Muscle of arm (tissue), 12 donors: ENCODE measurements around the gene BNIP5. TPM values are rescaled to one million over a fixed set of nuclear protein-coding genes. Genes with fewer than 3 reads are reported as not detected.
"Not testable (repeated sequence)": the region's sequence is repeated elsewhere in the genome, so short reads cannot be mapped to it uniquely, and the experiment has no call there.

Experiments used
- DNase-seq: peaks from one replicate; pipeline ENCODE4 v3.0.0-alpha.2; 2013
- polyA plus RNA-seq, 12 donors: library from polyadenylated mRNA; unstranded; fragments of 120-200 nt; gene quantifications; one replicate each; pipeline ENCODE4 v1.2.1, GENCODE V29; 2013; ENCODE audit not compliant: insufficient read length in 12 of 12

The BNIP5 gene
- polyA plus RNA-seq, 12 donors, result 0.05 to 0.17 (median 0.09) TPM; not detected in 2

DNA sequence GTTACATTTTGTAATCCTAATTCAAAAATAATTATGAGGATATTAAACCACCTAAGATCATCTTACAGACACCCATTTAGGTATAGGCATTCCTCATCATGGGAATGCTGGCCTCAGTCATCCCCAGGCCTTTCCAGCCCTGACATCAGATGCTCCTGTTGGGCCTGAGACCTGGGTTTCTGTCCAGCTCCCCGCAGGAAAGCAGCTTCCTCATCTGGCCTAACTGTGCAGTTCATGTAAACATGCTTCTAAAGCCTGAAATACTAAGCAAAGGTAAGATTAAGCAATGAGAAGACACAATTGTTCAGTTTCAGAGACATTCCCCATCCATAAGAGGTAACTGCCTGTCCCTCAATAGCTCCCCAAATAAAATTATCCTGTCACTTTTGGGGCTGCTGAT lies 31.7 kb upstream of the BNIP5 start:
- DNase-seq, result no peak

DNA sequence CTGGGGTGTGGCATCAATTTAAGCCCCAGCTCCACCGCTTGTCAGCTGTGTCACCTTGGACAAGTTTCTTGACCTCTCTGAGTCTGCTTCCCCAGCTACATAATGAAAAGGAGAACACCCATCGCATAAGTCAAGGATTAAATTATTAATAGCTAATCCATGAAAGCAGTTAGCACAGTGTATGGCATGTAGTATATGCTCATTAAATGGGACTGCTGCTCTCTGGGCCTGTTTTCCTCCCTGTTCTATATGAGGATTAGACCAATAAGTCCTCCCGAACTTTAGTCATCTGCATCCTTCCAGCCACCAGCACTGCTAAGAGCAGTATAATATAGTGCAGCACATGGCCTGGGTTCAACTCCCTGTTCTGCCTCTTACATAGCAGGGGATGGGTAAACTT lies 31.1 kb upstream of the BNIP5 start:
- no peak for DNase-seq

DNA sequence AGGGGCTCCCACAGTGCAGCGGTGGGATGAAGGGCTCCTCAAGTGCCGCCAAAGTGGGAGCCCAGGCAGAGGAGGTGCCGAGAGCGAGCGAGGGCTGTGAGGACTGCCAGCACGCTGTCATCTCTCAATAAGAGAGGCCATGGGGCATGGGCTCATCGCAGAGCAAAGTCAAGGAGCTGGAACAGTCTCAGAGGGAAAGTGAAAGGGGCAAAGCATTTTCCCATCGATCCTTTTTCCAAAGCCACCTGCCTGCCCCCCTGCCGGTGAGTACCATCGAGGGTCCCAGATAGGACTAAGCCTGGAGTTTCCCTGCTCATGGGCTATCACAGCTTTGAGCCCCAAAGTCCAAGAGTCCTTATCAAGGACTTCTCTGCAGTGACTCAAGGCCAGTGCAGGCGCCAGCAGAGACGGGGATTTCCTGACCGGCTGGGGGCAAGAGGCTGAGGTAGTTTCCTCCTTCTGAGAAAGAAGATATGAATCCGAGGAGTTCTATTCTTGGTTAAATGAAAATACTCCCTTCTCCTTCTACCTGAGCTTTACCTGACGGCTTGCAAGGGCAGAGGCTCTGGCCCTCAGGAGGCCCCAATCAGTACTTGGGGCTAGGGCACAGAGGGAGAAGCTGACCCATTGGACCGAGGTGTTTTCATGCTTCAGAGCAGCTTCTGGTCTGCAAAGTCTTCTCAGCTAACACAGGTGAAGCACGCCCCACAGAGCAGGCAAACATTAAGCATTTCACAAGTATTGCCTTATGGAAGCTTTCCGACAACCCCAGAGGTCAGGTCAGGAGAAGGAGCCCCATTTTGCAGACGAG lies 28.2 kb upstream of the BNIP5 start:
- no peak for DNase-seq

DNA sequence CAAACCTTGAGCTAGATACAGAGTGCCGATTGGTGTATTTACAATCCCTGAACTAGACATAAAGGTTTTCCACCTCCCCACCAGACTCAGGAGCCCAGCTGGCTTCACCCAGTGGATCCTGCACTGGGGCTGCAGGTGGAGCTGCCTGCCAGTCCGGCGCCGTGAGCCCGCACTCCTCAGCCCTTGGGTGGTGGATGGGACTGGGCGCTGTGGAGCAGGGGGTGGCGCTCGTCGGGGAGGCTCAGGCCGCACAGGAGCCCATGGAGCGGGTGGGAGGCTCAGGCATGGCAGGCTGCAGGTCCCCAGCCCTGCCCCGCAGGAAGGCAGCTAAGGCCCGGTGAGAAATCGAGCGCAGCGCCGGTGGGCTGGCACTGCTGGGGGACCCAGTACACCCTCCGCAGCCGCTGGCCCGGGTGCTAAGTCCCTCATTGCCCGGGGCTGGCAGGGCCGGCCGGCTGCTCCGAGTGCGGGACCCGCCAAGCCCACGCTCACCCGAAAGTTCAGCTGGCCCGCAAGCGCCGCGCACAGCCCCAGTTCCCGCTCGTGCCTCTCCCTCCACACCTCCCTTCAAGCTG lies 27.5 kb upstream of the BNIP5 start:
- DNase-seq, result not testable (repeated sequence)

DNA sequence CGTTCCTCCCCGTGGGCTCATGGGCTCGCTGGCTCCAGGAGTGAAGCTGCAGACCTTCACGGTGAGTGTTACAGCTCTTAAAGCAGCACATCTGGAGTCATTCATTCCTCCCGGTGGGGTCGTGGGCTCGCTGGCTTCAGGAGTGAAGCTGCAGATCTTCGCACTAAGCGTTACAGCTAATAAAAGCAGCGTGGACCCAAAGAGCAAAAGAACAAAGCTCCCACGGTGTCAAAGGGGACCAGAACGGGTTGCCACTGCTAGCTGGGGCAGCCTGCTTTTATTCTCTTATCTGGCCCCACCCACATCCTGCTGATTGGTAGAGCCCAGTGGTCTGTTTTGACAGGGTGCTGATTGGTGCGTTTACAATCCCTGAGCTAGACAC lies 26.7 kb upstream of the BNIP5 start:
- not testable (repeated sequence) for DNase-seq

DNA sequence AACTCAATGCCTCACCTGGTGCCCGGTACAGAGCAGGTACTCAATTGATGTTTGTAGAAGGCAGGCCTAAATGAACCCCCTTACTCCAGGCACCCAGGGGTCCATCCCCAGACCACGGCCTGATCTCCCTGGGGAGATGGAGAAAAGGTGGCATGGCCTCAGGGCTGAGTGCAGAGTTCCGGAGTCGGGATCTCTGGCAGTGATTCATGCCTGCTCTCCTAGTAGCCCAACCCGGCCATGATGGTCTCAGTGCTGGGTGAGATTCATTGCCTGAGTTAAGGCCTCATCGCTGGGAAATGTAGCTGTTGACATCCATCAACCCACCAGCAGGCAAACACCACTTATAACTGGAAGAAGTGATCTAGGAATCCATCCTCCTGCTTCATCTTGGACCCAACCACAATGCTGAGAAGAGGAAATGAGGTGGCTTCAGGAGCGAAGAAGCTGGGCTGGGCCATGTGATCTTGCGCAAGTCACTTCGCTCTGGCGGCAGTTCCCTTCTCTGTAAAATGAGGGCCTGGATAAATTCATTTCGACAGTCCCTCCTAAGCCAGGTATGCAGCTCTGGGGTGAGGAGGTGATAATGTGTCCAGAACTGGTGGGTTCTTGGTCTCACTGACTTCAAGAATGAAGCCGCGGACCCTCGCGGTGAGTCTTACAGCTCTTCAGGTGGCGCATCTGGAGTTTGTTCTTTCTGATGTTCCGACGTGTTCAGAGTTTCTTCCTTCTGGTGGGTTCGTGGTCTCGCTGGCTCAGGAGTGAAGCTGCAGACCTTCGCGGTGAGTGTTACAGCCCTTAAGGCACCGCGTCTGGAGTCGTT lies 26.1 kb upstream of the BNIP5 start:
- DNase-seq, result no peak

DNA sequence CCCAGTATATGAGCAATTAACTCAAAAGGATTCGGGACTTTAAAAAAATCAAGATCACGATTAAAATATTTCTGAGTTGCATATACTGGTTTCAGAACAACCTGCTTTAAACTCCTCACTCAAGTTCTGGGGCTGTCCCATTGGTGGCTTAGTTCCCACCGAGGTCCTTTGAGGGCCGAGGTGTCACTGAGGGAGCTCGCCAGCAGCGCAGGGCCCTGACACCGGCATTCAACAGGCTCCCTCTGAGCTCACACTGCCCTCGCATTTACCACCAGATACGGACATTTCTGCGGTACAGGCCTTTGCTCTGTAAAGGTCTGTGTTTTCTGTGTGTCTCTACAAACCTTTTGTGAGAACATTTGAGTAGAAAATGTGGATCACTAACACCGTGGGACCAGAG lies 24.4 kb upstream of the BNIP5 start:
- DNase-seq, result no peak

DNA sequence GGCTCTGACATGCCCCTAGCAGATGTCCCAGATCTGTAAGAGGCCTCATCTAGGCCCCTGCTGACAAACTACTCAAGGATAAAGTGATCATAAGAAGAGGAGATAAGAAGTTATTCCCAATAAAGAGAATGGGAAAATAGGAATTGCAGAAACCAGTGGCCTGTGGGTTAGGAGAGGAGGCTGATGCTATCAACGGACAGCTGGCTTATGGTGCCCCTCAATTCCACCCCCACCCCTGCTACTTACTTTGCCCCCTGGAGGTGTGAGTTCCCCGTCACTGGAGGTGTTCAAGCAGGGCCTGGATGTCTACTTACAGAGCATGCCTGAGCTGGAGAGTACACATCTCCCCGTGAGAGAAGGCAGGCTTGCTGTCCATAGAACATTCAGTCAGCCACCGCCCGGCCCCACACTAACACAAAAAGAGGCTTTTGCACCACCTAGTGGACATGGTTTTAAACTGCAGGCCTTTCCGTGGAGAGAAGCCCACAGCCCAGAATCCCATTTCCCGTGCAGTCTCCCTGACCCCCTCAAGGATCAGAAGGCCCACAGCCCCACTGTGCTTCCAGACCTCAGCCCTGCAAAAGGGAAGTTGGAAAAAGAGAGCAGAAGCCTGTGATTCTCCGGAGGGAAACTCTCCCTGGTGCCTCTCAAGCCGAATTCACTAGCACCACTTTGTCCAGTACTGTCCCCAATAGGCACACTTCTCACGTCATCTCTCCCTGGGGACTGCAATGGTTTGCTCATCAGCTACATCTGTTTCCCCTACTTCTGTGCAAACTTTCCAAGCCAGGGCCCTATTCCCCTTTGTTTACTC lies 23.8 kb upstream of the BNIP5 start:
- DNase-seq, result peak; percentile 85

DNA sequence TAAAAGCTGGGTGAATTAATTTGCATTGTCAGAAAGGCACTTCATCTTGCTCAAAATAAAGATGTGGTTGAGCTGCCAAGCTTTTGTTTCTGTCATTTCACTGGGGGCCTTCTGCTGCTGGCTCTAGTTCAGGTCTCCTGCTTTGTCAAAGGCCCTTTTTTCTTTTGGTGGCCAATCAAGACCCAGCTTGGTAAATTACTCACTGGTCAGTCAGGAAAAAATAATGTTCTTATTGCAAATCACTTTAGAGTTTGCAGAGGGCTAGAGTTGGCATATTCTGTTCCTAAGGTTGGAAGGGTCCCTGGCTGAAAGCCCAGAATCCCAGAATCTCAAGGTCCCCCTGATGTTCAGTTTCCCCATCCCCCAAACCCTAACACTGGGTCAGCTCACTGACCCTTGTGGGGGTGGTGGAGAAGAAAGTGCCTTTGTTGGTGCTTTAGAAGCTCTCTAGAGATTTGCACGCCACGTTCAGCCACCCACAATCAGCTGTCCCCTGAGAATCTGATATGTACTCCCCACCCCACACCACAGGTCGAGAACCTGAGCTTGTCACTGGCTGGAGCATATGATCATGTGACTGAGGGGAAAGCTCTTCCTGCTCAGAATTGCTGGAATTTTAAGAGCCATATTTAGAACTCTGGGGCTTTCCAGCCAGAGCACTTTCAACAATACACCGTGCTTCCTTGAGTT lies 21.7 kb upstream of the BNIP5 start:
- no peak for DNase-seq

DNA sequence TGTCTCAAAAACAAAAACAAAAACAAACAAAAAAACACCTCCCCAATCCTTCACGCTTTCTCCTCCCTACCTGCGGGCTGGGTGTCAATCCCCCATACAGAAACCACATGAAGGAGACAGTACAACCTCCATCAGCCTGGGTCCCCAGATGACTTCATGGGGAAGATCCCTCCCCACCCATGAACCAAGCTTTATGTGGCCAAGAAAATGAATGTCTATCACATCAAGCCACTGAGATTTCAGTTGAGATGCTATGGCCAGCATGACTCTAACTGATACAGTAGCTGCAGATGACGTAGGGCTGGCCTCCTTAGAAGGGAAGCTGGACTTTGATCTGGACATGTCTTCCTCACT lies 21.2 kb upstream of the BNIP5 start:
- DNase-seq, result no peak

DNA sequence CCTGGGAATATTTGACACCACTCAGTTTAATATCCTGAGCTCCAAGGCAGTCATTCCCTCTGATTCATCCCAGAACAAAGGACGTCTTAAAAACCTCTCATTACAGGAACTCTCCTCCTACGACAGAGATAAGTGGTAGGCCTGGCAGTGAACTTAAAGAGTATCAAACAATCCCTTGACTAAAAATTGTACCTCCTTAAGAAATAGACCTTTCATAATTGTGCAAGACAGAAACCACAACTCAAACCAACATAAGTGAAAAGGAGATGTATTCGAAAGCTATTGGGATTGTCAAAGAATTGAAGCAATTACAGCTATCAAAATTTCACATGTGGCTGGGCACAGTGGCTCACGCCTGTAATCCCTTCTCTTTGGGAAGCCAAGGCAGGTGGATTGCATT lies 19.1 kb upstream of the BNIP5 start:
- no peak for DNase-seq

DNA sequence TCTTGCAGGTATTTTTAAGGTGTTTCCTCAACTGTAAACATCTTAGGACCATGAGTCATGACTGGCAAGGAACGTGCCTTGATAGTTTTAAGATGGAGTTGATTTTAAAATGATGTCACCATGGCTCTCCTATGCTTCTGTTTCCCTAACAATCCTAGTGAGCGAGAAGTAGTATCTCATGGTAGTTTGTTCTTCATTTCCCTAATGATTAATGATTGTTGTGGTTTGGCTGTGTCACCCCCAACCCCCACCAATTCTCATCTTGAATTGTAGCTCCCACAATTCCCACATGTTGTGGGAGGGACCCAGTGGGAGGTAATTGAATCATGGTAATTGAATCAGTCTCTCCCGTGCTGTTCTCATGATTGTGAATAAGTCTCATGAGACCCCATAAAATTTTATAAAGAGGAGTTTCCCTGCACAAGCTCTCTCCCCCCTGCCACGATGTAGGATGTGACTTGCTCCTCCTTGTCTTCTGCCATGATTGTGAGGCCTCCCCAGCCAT lies 16.8 kb upstream of the BNIP5 start:
- no peak for DNase-seq

DNA sequence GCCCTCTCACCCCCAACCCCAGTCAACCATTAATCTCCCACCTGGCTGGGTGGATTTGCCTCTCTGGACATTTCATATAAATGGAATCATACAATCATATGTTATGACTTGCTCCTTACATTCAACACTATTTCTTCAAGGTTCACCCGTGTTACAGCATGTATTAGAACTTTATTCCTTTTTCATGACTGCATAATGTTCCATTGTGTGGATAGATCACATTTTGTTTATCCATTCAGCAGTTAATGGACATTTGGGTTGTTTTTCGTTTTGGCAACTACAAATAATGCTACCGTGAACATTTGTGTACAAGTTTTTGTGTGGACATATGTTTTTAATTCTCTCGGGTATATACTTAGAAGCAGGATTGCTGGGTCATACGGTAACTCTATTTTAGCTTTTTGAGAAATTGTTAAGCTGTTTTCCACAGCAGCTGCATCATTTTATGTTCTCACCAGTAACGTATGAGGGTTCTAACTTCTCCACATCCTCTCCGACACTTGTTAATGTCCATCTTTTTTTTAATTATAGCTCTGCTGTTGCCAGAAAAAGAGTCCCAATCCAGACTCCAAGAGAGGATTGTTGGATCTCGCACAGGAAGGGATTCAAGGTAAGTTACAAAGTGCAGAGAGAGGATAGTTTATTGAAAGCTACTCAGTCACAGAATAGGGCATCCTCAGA lies 15.9 kb upstream of the BNIP5 start:
- DNase-seq, result no peak

DNA sequence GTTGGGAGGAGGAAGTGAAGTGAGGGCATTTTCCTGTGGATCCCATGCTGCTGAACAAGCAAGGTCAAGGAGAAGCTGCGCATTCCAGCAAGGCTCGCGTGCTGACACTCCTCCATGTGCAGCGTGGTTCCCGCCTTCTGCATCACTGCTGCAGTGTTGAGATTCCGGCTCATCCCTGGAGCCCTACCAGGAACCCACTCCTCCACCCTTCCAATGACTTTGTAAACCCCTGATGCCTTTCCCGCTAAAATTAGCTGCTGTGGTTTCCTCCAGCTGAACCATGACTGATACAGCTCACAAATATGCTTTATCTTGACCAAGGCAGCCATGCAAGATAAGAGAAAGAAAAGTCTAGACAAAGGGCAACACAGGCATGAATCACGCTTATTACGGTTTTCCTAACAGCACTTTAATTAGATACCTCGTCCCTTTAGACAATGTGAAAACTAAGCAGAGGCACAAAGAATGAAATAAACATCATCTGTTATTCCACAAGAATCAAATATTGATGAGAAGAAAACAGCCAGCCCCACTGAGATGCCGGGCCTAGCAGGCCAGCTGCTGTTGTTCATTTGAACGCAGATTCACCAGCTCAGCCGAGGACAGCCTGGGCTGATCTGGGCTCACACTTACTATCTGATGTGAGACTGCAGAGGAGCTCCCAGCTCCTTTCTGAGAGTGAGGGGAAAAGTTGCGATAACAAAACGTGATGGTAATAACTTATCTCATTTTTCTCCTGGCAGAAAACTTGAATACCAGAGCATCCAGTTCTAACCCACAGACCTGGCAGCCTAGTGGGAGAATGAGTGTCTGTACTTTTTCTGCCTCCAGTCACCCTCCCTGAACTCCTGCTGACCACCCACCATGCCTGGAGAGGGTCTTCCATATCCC lies 14.2 kb upstream of the BNIP5 start:
- DNase-seq, result no peak

DNA sequence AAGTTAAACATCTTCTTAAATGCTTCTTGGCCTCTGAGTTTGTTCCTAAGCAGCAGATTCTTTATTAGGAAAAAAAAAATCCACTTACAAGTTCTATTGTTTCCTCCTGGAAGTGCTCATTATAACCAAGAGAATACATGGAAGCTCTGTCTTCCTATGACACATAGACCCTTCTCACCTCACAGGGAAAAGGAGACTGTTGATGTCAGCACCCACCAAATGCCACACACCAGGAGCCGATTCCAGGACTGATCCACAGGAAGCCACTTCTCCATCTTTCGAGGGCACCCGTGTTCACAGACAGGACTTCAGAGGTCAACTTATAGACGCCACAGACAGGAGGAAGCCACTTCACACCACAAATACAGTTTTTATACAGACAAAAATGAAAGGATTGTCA lies 13.4 kb upstream of the BNIP5 start:
- no peak for DNase-seq

DNA sequence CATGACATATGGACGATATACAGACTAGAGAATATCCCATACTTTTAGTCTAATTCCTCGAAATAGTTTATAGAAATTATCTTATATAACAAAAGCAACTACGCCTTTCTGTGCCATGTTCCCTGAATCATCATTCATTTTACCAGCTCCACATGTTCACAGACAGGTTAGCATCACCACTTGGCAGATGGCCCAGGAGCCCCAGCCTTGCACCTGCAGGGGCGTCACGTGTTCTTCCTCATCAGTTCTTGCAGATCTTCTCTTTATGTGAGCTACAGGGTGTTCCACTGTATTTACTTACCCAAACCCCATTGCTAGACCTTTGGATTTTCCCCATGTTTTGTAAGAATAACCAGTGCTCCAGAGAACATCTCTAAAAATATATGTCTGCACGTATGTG lies 12.6 kb upstream of the BNIP5 start:
- no peak for DNase-seq

DNA sequence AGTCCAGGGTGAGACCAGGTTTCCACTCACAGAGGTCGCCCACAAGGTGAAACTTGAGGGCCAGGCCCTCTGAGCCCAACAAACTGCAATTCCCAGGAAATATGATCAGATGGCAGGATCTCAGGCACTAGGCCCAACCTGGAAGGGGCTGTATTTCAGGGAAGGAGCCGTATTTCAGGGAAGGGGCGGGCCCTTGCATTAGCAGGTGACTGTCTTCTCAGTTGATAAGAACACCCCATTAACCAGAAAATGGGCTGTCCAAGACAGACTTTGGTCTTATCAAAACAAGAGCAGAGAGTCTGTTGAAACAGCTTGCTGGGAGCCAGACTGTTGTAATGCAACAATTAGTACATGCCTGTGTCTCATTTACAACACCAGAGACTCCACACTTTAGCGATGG lies 10.9 kb upstream of the BNIP5 start:
- no peak for DNase-seq

DNA sequence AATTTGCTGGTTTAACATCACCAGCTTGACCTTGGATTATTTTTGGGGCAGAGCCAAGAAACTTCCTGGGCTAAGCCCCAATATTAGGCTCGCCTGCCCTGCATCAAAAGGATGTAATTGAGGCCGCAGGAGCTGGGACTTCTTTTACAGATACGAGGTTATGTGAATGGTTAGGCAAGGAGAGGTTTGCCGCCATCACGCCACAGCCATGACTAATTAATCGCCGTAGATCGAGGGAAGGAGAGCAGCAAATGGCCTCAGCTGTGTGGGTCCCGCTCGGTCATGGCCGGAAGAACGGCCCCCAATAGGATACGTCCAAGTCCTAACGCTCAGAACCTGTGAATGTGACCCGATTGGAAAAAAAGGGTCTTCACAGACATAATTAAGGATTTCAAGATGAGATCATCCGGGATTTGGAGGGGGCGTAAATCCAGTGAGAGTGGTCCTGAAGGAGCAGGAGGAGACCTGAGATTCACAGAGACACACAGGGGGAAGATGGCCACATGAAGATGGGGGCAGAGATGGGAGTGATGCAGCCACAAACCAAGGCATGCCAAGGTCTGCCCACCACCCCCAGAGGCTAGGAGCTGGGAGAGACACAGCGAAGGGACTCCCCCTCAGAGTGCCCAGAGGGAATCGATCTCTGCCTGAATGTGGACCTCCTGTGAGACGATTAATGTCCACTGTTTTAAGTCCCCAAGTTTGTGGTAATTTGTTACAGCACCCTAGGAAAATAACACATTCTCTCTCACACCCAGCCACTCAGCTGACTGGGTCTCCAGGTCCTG lies 10.0 kb upstream of the BNIP5 start:
- DNase-seq, result no peak
